ENCODE measurements around the gene AGFG1.

The AGFG1 gene

DNA sequence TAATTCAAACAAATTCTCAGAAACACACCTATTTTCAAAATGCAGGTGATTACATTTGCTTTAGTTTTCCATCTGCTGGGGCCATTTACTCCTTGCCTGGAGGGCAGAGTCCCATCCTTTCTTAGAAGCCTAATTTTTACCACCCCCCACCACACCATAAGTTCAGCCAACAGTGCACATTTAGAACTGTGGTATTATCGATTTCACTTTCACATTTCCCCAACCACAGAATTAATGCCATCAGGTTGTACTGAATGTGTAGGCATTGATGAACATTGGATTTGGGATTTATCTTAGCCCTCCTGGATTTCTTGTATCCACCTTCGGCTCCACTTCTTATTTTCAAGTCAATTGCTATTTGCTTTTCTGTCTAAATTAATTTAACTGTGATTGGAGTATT is 138.2 kb downstream of the AGFG1 start:
- DNase-seq (ENCODE audit: low spot score): no peak
